H1 (cell line): ENCODE data around the gene ZSCAN21. TPM values are rescaled to one million over a fixed set of nuclear protein-coding genes. Genes with fewer than 3 reads are reported as not detected.

Experiments used
- CTCF ChIA-PET: fragments of 300-600 bp; sonication (Branson Sonifier 250); formaldehyde crosslinking; loops from one replicate; lab custom pipeline; 2021; ENCODE audit not compliant: partially characterized antibody; lab: Charles Lee
- POLR2A ChIA-PET: fragments of 300-600 bp; sonication (Branson Sonifier 250); formaldehyde crosslinking; loops from one replicate; lab custom pipeline; 2021; ENCODE audit warnings: inconsistent platforms; ENCODE audit not compliant: partially characterized antibody; lab: Charles Lee
- DNase-seq, 2 experiments: peaks; one replicate each; pipeline versions ENCODE4 v3.0.0 to v3.0.0-alpha.2; 2010 to 2022; ENCODE audit warnings: low spot score in 2 of 2, low read depth in 1 of 2, mixed read lengths in 1 of 2
- FAIRE-seq: peaks from 2 replicates; lab custom pipeline; 2011; peaks lifted over from hg19 to GRCh38; lab: Jason Lieb, UNC
- H2AFZ ChIP-seq: 2 replicates; pipeline ENCODE4 v1.8.1; 2012; ENCODE audit warnings: low read length, inconsistent platforms
- H2AK5ac ChIP-seq: 2 replicates; pipeline ENCODE4 v1.6.1; 2013; ENCODE audit warnings: low read depth, low read length
- H2BK120ac ChIP-seq: replicated peaks from 2 replicates; pipeline ENCODE3; 2013; ENCODE audit warnings: low read depth, low read length, inconsistent platforms
- H2BK12ac ChIP-seq: 2 replicates; pipeline ENCODE4 v1.6.1; 2013; ENCODE audit warnings: low read depth, low read length
- H2BK15ac ChIP-seq: 2 replicates; pipeline ENCODE4 v1.6.1; 2013; ENCODE audit warnings: low read length
- H2BK20ac ChIP-seq: 2 replicates; pipeline ENCODE4 v1.6.1; 2013; ENCODE audit warnings: low read length
- H2BK5ac ChIP-seq: 2 replicates; pipeline ENCODE4 v1.6.1; 2013; ENCODE audit warnings: low read depth, low read length
- H3K14ac ChIP-seq: 2 replicates; pipeline ENCODE4 v1.6.1; 2013; ENCODE audit warnings: inconsistent platforms; ENCODE audit not compliant: insufficient read length
- H3K18ac ChIP-seq: 2 replicates; pipeline ENCODE4 v1.6.1; 2013; ENCODE audit warnings: low read length; ENCODE audit errors: extremely low read depth
- H3K23ac ChIP-seq: 2 replicates; pipeline ENCODE4 v1.6.1; 2013; ENCODE audit warnings: inconsistent platforms; ENCODE audit not compliant: insufficient read length
- H3K23me2 ChIP-seq: 2 replicates; pipeline ENCODE4 v1.6.1; 2013; ENCODE audit warnings: low read depth, low read length
- H3K27ac ChIP-seq: 2 replicates; pipeline ENCODE4 v1.6.1; 2011; ENCODE audit warnings: low read depth, low read length, inconsistent platforms
- H3K27me3 ChIP-seq, 4 experiments: replicated peaks in 1 of 4; 1 replicate in 1 of 4; 2 replicates in 3 of 4; pipeline versions ENCODE4 v1.6.1 to v1.8.1; 2011 to 2013; ENCODE audit warnings: low read length in 3 of 4, mild to moderate bottlenecking in 3 of 4, inconsistent platforms in 2 of 4, mixed read lengths in 2 of 4, moderate library complexity in 1 of 4; ENCODE audit not compliant: control insufficient read depth in 3 of 4, insufficient read depth in 3 of 4; ENCODE audit errors: extremely low read depth in 1 of 4
- H3K36me3 ChIP-seq, 4 experiments: 2 replicates each; pipeline versions ENCODE4 v1.6.1 to v1.8.1; 2011 to 2013; ENCODE audit warnings: mild to moderate bottlenecking in 4 of 4, low read length in 3 of 4, moderate library complexity in 2 of 4, control low read depth in 1 of 4, inconsistent platforms in 1 of 4; ENCODE audit not compliant: insufficient read depth in 4 of 4, control insufficient read depth in 2 of 4
- H3K4ac ChIP-seq: replicated peaks from 2 replicates; pipeline ENCODE3; 2013; ENCODE audit warnings: low read length, low read depth, mixed read lengths, inconsistent platforms; ENCODE audit not compliant: insufficient read length
- H3K4me1 ChIP-seq, 4 experiments: replicated peaks in 1 of 4; 1 replicate in 1 of 4; 2 replicates in 3 of 4; pipeline versions ENCODE4 v1.6.1 to v1.8.1; 2011 to 2013; ENCODE audit warnings: low read length in 3 of 4, inconsistent platforms in 2 of 4, mixed read lengths in 1 of 4; ENCODE audit not compliant: insufficient read depth in 4 of 4, control insufficient read depth in 3 of 4
- H3K4me2 ChIP-seq, 2 experiments: 2 replicates each; pipeline versions ENCODE4 v1.6.1 to v1.8.1; 2011 to 2013; ENCODE audit warnings: low read depth in 2 of 2, low read length in 2 of 2, control low read depth in 1 of 2, inconsistent platforms in 1 of 2, mild to moderate bottlenecking in 1 of 2; ENCODE audit not compliant: insufficient read depth in 1 of 2
- H3K4me3 ChIP-seq, 4 experiments: fragments of 200-600, 300-600 bp in 1 of 4; sonication (generic), shearing (Covaris generic), sonication (Bioruptor Twin) in 1 of 4; 2 replicates each; pipeline versions ENCODE4 v1.5.1 to v1.8.1; 2011 to 2016; ENCODE audit warnings: low read length in 4 of 4, low read depth in 3 of 4, control low read depth in 2 of 4, inconsistent platforms in 2 of 4, mild to moderate bottlenecking in 2 of 4, mixed read lengths in 1 of 4, moderate library complexity in 1 of 4; ENCODE audit not compliant: insufficient read depth in 2 of 4; ENCODE audit errors: extremely low read depth in 1 of 4
- H3K56ac ChIP-seq: replicated peaks from 2 replicates; pipeline ENCODE3; 2013; ENCODE audit warnings: low read depth, mild to moderate bottlenecking, mixed read lengths, low read length, inconsistent platforms; ENCODE audit not compliant: insufficient read length
- H3K79me1 ChIP-seq: 2 replicates; pipeline ENCODE4 v1.6.1; 2013; ENCODE audit warnings: low read depth, low read length, control low read depth
- H3K79me2 ChIP-seq, 2 experiments: 2 replicates each; pipeline versions ENCODE4 v1.6.1 to v1.8.1; 2012 to 2013; ENCODE audit warnings: low read length in 2 of 2, mild to moderate bottlenecking in 2 of 2, inconsistent platforms in 1 of 2; ENCODE audit not compliant: insufficient read depth in 2 of 2, control insufficient read depth in 1 of 2
- H3K9ac ChIP-seq, 4 experiments: replicated peaks in 1 of 4; 1 replicate in 1 of 4; 2 replicates in 3 of 4; pipeline versions ENCODE4 v1.6.1 to v1.8.1; 2011 to 2013; ENCODE audit warnings: low read depth in 3 of 4, low read length in 3 of 4, control low read depth in 2 of 4, mild to moderate bottlenecking in 2 of 4, moderate library complexity in 2 of 4, inconsistent platforms in 1 of 4; ENCODE audit errors: extremely low read depth in 1 of 4
- H3K9me3 ChIP-seq, 2 experiments: 2 replicates each; pipeline versions ENCODE4 v1.6.1 to v1.8.1; 2012 to 2013; ENCODE audit warnings: mild to moderate bottlenecking in 2 of 2, moderate library complexity in 2 of 2, control low read depth in 1 of 2, inconsistent platforms in 1 of 2, low read depth in 1 of 2, low read length in 1 of 2, mixed read lengths in 1 of 2; ENCODE audit not compliant: insufficient read depth in 2 of 2
- H4K20me1 ChIP-seq, 2 experiments: replicated peaks in 1 of 2; 2 replicates each; pipeline versions ENCODE3 to v1.8.1; 2011 to 2013; ENCODE audit warnings: inconsistent platforms in 2 of 2, low read length in 2 of 2, mild to moderate bottlenecking in 1 of 2; ENCODE audit not compliant: insufficient read depth in 2 of 2, control insufficient read depth in 1 of 2
- H4K5ac ChIP-seq: 2 replicates; pipeline ENCODE4 v1.6.1; 2013; ENCODE audit warnings: low read length, low read depth, mixed read lengths, inconsistent platforms; ENCODE audit not compliant: insufficient read length
- H4K8ac ChIP-seq: 2 replicates; pipeline ENCODE4 v1.8.0; 2013; ENCODE audit warnings: mild to moderate bottlenecking, moderate library complexity, low read length, inconsistent platforms; ENCODE audit not compliant: insufficient read depth; ENCODE audit errors: extremely low read depth
- H4K91ac ChIP-seq: replicated peaks from 2 replicates; pipeline ENCODE3; 2013; ENCODE audit warnings: low read length, mixed read lengths, inconsistent platforms; ENCODE audit not compliant: insufficient read length
- BCL11A ChIP-seq, 2 experiments: IDR thresholded peaks; one replicate each; pipeline ENCODE4 v1.6.1; 2011; ENCODE audit warnings: low read depth in 2 of 2, low read length in 2 of 2, mild to moderate bottlenecking in 2 of 2
- CBX8 ChIP-seq: fragments of 300-800, 300-1000 bp; sonication (generic); IDR thresholded peaks from 2 replicates; pipeline ENCODE4 v1.7.1; 2016; ENCODE audit warnings: low read depth, low read length, borderline replicate concordance
- CHD1 ChIP-seq: IDR thresholded peaks from 2 replicates; pipeline ENCODE4 v1.6.1; 2012; ENCODE audit warnings: low read depth, low read length, improper control_type of control experiment
- JUND ChIP-seq: IDR thresholded peaks from 2 replicates; pipeline ENCODE4 v1.6.1; 2011; ENCODE audit warnings: mild to moderate bottlenecking, improper control_type of control experiment, low read length
- KDM4A ChIP-seq: IDR thresholded peaks from one replicate; pipeline ENCODE4 v1.7.1; 2012; ENCODE audit warnings: low read depth, mild to moderate bottlenecking, moderate library complexity, low read length, inconsistent platforms; ENCODE audit not compliant: severe bottlenecking
- SIN3A ChIP-seq, 2 experiments: IDR thresholded peaks in 1 of 2; conservative IDR thresholded peaks in 1 of 2; 2 replicates each; pipeline ENCODE4 v1.6.1; 2011 to 2012; ENCODE audit warnings: low read length in 2 of 2, improper control_type of control experiment in 1 of 2, low read depth in 1 of 2, mild to moderate bottlenecking in 1 of 2
- TBP ChIP-seq: IDR thresholded peaks from 2 replicates; pipeline ENCODE4 v1.6.1; 2011; ENCODE audit warnings: low read depth, low read length, improper control_type of control experiment
- WGBS, 2 experiments: shearing (Covaris generic) in 1 of 2; methylation state at CpG; one replicate each; pipeline versions ENCODE4 v1.1.6 to v1.1.7; 2013 to 2015; ENCODE audit warnings: low lambda C conversion rate in 2 of 2, mixed read lengths in 2 of 2, inconsistent platforms in 1 of 2, low coverage in 1 of 2, missing lambda C conversion rate in 1 of 2; ENCODE audit not compliant: insufficient replicate concordance in 2 of 2, insufficient coverage in 1 of 2, insufficient read length in 1 of 2; ENCODE audit errors: extremely low coverage in 1 of 2, missing lambda C conversion rate in 1 of 2; 5-methylcytosine and 5-hydroxymethylcytosine counted together
- polyA plus RNA-seq, 7 experiments: library from polyadenylated mRNA; depleted of rRNA in 3 of 7; stranded (reverse) in 5 of 7; unstranded in 2 of 7; fragments of >200 nt in 5 of 7; fragments of 200-250 nt in 2 of 7; gene quantifications; 1 replicate in 5 of 7; 2 replicates in 1 of 7; 4 replicates in 1 of 7; pipeline versions ENCODE4 v1.2.1 to v1.2.3, GENCODE V29; 2011 to 2013; ENCODE audit warnings: missing spikeins in 2 of 7, mixed read lengths in 2 of 7
- total RNA-seq: library from RNA; stranded (reverse); fragmentation: NEBNext Ultra II Directional; extraction: Animal tissue kit (Norgen Biotek cat#: 25700); gene quantifications from 2 replicates; pipeline ENCODE4 v1.2.1, GENCODE V29; 2021
- TF ChIP-seq, protein P1 (sequence below), 3 experiments: IDR thresholded peaks; 1 replicate in 2 of 3; 2 replicates in 1 of 3; pipeline versions ENCODE4 v1.5.1 to v1.6.1; 2011; ENCODE audit warnings: low read length in 3 of 3, mild to moderate bottlenecking in 3 of 3, inconsistent platforms in 2 of 3, low read depth in 1 of 3, moderate library complexity in 1 of 3; ENCODE audit not compliant: insufficient read depth in 1 of 3; ENCODE audit errors: control extremely low read depth in 1 of 3

The ZSCAN21 gene
- total and polyA plus RNA-seq, 2 of the 8 experiments (the other 6 are each of a cell fraction or from before 2014, with no cell fraction given), result 15.4 to 26.1 TPM

DNA sequence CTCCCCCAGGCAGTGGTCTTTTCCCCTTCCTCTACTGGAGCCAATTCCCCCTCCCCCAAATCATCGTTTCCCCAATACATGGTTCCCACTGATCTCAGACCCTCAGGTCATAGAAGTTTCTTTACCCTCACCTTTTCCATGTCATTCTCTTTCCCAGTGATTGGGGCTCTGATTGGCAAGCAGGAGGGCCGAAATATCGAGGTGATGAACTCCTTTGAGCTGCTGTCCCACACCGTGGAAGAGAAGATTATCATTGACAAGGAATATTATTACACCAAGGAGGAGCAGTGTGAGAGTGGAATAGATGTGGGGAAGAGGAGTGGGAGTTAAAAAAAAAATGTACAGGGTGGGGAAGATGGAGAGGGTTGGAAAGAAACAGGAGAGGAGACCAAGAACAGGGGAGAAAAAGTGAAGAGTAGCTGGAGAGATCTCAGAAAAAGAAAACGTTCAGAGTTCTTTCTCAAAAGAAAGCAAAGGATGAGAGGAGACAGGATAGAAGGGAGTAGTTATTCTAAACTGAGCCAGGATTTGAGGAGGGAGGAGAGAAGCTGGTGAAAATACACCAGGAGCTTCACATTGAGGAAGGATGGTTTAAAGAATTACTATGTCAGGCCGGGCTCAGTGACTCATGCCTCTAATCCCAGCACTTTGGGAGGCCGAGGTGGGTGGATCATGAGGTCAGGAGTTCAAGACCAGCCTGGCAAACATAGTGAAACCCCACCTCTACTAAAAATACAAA lies 40.1 kb downstream of the ZSCAN21 start:
- Histone ChIP-seq H2BK20ac (no peak overlapping the region), H3K36me3 (peaks cover 33 to 44% (median 40%) of the 10 kb centered on the region in 4 experiments), H3K23ac (no peak overlapping the region), H2BK5ac (peak overlapping the region; percentile 79; the same call in 1 of the 2 replicates), H3K14ac (no peak overlapping the region), H3K27me3 (no peaks in the 10 kb centered on the region), H3K27ac (peak overlapping the region; percentile 77; the same call in 1 of the 2 replicates), H3K4me3 (peak overlapping the region; percentile 78 to 98 (median 96)), H4K8ac (peak overlapping the region; percentile 95; the same call in 1 of the 2 replicates), H2AFZ (peak overlapping the region; percentile 73; the same call in 1 of the 2 replicates), H4K91ac (no peak overlapping the region), H3K79me2 (peaks cover 0 to 6% of the 10 kb centered on the region in 2 experiments; a peak in 1 of 4 replicates), H4K20me1 (peaks cover 16 to 19% of the 10 kb centered on the region in 2 experiments), H3K18ac (no peak overlapping the region), H3K79me1 (peaks cover 5% of the 10 kb centered on the region), H2AK5ac (no peak overlapping the region), H4K5ac (no peak overlapping the region), H2BK12ac (peak overlapping the region; percentile 69; the same call in 1 of the 2 replicates), H3K4me1 (no peaks in the 10 kb centered on the region; a peak in 1 of 7 replicates), H3K9me3 (no peaks in the 10 kb centered on the region), H2BK15ac (0 out of 2 replicates have a peak overlapping the region, but pooled peaks have one; percentile 67), H3K56ac (peak overlapping the region; percentile 3), H3K4ac (no peak overlapping the region), H2BK120ac (no peak overlapping the region), H3K4me2 (peak overlapping the region; percentile 66 to 70), H3K9ac (peak overlapping the region in 3 of 4 experiments; percentile 87 to 93 (median 88); a peak in 5 of 7 replicates), H3K23me2 (peaks cover 4% of the 10 kb centered on the region; the same call in 1 of the 2 replicates)
- WGBS, 2 experiments, result 63% methylated on average over 7 of the region's 7 CpGs; no CpG with 5 or more reads in 1 of the 2 experiments
- DNase-seq (no peak), FAIRE-seq (no peak)
- CTCF ChIA-PET, result interaction anchor here (0.7 to 2.4 kb wide), 2 partner anchors 40 to 99 kb away, joined by 3 to 5 read pairs; no protein-coding TSS in a partner anchor
- POLR2A ChIA-PET, result interaction anchor here (1.0 to 19.5 kb wide), 12 partner anchors 4 to 78 kb away, joined by 3 to 722 read pairs (median 8); partner anchors contain the start of genes AP4M1, COPS6, MBLAC1 and MCM7
- TF ChIP-seq KDM4A (no peak), SIN3A (conservative IDR thresholded peaks at IDR 0.05 in 1 of 2, IDR thresholded peaks at IDR 0.05 in 1 of 2; ENCODE audit: low read depth in 1 of 2, low read length in 2 of 2) (no peak), JUND (no peak), BCL11A (IDR thresholded peaks at IDR 0.05; ENCODE audit: low read depth in 2 of 2, low read length in 2 of 2) (no peak), CBX8 (no peak), CHD1 (no peak), TBP (no peak)
- TF ChIP-seq, protein P1, sequence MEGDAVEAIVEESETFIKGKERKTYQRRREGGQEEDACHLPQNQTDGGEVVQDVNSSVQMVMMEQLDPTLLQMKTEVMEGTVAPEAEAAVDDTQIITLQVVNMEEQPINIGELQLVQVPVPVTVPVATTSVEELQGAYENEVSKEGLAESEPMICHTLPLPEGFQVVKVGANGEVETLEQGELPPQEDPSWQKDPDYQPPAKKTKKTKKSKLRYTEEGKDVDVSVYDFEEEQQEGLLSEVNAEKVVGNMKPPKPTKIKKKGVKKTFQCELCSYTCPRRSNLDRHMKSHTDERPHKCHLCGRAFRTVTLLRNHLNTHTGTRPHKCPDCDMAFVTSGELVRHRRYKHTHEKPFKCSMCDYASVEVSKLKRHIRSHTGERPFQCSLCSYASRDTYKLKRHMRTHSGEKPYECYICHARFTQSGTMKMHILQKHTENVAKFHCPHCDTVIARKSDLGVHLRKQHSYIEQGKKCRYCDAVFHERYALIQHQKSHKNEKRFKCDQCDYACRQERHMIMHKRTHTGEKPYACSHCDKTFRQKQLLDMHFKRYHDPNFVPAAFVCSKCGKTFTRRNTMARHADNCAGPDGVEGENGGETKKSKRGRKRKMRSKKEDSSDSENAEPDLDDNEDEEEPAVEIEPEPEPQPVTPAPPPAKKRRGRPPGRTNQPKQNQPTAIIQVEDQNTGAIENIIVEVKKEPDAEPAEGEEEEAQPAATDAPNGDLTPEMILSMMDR (IDR thresholded peaks at IDR 0.05; ENCODE audit: control extremely low read depth in 1 of 3, insufficient read depth in 1 of 3, low read depth in 1 of 3, low read length in 3 of 3), result no peak
